Amniotic epithelial cell (primary cell): ENCODE measurements around the gene ASB18.

Experiments
- DNase-seq: peaks from one replicate; pipeline ENCODE4 v3.0.0-alpha.2; 2010; ENCODE audit warnings: low read depth

The ASB18 gene

GRCh38 chr2:236208019-236208926, 55.9 kb downstream of the ASB18 start:
- DNase-seq = no peak

GRCh38 chr2:236207472-236207871, 56.7 kb downstream of the ASB18 start:
- no peak for DNase-seq

- no peak for DNase-seq
These were observed 58.1 kb downstream of the ASB18 start for GRCh38 chr2:236205867-236206645.

GRCh38 chr2:236204953-236205352, 59.3 kb downstream of the ASB18 start:
- DNase-seq = no peak

GRCh38 chr2:236200378-236200777, 63.8 kb downstream of the ASB18 start:
- no peak for DNase-seq

GRCh38 chr2:236196366-236196765, 67.8 kb downstream of the ASB18 start:
- DNase-seq = no peak

- DNase-seq = no peak
These were observed 68.5 kb downstream of the ASB18 start for GRCh38 chr2:236195726-236196125.

- no peak for DNase-seq
These were observed 69.4 kb downstream of the ASB18 start for GRCh38 chr2:236194786-236195185.

GRCh38 chr2:236193026-236193425, 71.2 kb downstream of the ASB18 start:
- DNase-seq = no peak

- DNase-seq = no peak
These were observed 73.5 kb downstream of the ASB18 start for GRCh38 chr2:236190674-236191073.

GRCh38 chr2:236184701-236185100, 79.5 kb downstream of the ASB18 start:
- no peak for DNase-seq

GRCh38 chr2:236180831-236181453, 83.3 kb downstream of the ASB18 start:
- DNase-seq = peak; percentile 55

GRCh38 chr2:236180076-236180816, 84.0 kb downstream of the ASB18 start:
- peak; percentile 51 for DNase-seq

GRCh38 chr2:236179236-236180075, 84.8 kb downstream of the ASB18 start:
- no peak for DNase-seq

GRCh38 chr2:236178890-236179235, 85.3 kb downstream of the ASB18 start:
- no peak for DNase-seq

- DNase-seq = peak; percentile 24
These were observed 86.0 kb downstream of the ASB18 start for GRCh38 chr2:236177967-236178889.

- DNase-seq = no peak
These were observed 86.6 kb downstream of the ASB18 start for GRCh38 chr2:236177604-236177966.

- no peak for DNase-seq
These were observed 87.3 kb downstream of the ASB18 start for GRCh38 chr2:236176951-236177350.

GRCh38 chr2:236176417-236176816, 87.8 kb downstream of the ASB18 start:
- no peak for DNase-seq

GRCh38 chr2:236175548-236176150, 88.6 kb downstream of the ASB18 start:
- no peak for DNase-seq
